Fibroblast of mammary gland (primary cell): Measurements from ENCODE around the gene TJAP1.

Source experiments
- DNase-seq: peaks from one replicate; pipeline ENCODE4 v3.0.0-alpha.2; 2010; ENCODE audit warnings: low read depth
- H3K4me3 ChIP-seq: 2 replicates; pipeline ENCODE4 v1.5.1; 2011; ENCODE audit warnings: low read depth, mild to moderate bottlenecking, low read length, moderate library complexity; ENCODE audit not compliant: control insufficient read depth
- CTCF ChIP-seq: conservative IDR thresholded peaks from 2 replicates; pipeline ENCODE4 v1.5.1; 2011; ENCODE audit warnings: low read depth, low read length, inconsistent platforms; ENCODE audit not compliant: control insufficient read depth, insufficient read depth

Gene TJAP1

GRCh38 chr6:43475516-43475915, 1.9 kb upstream of the TJAP1 start:
- TF ChIP-seq CTCF: no peak
- DNase-seq: no peak

GRCh38 chr6:43476746-43477145, 624 bp upstream of the TJAP1 start:
- no peak for DNase-seq
- H3K4me3 ChIP-seq: peak overlapping the region; percentile 75
- TF ChIP-seq CTCF: no peak

More at GRCh38 chr6:43475516-43475915, 1.9 kb upstream of the TJAP1 start:
- no peak overlapping the region for H3K4me3 ChIP-seq

- DNase-seq: no peak
- peak overlapping the region; percentile 75 for H3K4me3 ChIP-seq
- no peak for TF ChIP-seq CTCF
Measured at GRCh38 chr6:43478008-43478372, 620 bp downstream of the TJAP1 start.

GRCh38 chr6:43481075-43481474, 3.7 kb downstream of the TJAP1 start:
- TF ChIP-seq CTCF: no peak
- no peak overlapping the region for H3K4me3 ChIP-seq
- DNase-seq: no peak

GRCh38 chr6:43481591-43482236, 4.3 kb downstream of the TJAP1 start:
- TF ChIP-seq CTCF: no peak
- DNase-seq: no peak

GRCh38 chr6:43488667-43489276, 11.4 kb downstream of the TJAP1 start:
- H3K4me3 ChIP-seq: no peak overlapping the region
- DNase-seq: peak; percentile 75
- no peak for TF ChIP-seq CTCF

More at GRCh38 chr6:43481591-43482236, 4.3 kb downstream of the TJAP1 start:
- no peak overlapping the region for H3K4me3 ChIP-seq
